ENCODE measurements around the gene OSM. TPM values are rescaled to one million over a fixed set of nuclear protein-coding genes. Genes with fewer than 3 reads are reported as not detected.

Gene OSM
- total RNA-seq, 1 donor from 2014 or later, result not detected

DNA sequence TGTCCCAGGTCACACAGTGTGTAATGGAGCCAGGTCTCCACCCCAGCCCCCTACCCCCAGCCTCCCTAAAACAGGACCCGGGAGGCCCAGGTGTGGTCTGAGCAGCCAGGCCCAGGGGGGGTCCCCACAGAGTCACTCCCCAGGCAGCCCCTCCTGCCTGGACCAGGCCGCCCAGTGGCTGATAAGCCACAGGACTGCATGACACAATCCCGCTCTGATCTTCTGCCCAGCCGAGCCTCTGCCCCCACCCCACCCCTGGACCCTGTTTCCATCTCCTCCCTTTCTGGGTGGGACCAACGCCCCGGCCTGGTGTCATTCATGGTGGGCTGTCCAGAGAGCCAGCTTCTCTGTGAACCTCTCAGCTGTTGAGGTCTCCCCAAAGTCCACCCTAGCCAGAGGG lies 12.3 kb downstream of the OSM start:
- TF ChIP-seq, protein P1, sequence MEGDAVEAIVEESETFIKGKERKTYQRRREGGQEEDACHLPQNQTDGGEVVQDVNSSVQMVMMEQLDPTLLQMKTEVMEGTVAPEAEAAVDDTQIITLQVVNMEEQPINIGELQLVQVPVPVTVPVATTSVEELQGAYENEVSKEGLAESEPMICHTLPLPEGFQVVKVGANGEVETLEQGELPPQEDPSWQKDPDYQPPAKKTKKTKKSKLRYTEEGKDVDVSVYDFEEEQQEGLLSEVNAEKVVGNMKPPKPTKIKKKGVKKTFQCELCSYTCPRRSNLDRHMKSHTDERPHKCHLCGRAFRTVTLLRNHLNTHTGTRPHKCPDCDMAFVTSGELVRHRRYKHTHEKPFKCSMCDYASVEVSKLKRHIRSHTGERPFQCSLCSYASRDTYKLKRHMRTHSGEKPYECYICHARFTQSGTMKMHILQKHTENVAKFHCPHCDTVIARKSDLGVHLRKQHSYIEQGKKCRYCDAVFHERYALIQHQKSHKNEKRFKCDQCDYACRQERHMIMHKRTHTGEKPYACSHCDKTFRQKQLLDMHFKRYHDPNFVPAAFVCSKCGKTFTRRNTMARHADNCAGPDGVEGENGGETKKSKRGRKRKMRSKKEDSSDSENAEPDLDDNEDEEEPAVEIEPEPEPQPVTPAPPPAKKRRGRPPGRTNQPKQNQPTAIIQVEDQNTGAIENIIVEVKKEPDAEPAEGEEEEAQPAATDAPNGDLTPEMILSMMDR (IDR thresholded peaks at IDR 0.05), result no peak
- Mint-ChIP-seq H3K27me3 (ENCODE audit: unreplicated experiment) (no peaks in the 10 kb centered on the region), H3K9me3 (ENCODE audit: unreplicated experiment) (no peaks in the 10 kb centered on the region), H3K36me3 (ENCODE audit: unreplicated experiment) (no peaks in the 10 kb centered on the region), H3K4me3 (ENCODE audit: unreplicated experiment) (no peak overlapping the region), H3K4me1 (ENCODE audit: unreplicated experiment) (peaks cover 47% of the 10 kb centered on the region), H3K27ac (ENCODE audit: unreplicated experiment) (no peak overlapping the region)
- DNase-seq (ENCODE audit: extremely low spot score, unreplicated experiment), result no peak

DNA sequence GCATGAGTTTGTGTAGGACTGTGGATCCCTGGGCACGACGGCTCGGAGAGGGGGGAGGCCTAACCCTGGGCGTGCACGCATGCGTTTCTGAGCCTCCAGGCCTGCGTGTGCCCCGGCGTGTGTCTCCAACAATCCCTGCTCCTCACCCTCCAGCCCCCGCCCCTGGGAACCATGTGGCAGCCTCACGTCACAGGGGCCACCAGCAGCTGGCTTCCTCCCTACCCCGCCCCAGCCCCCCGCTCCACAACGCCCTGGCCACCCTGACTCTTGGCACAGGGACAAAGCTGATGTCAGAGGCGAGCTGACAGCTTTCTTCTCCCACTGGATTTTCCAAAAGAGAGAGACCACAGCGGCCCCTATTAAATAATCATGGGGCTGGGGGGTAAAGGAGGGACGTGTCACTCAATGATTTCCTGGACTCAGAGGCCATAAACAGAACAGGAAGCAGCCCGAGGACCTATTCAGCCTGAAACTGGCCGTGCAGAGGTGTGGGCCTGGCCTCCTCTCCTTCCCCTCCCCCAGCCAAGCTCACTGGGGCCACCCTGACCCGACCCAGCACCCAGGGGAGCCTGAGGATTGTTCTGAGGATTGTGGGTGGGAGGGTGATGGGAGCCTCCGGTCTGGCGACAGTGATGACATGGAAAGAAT lies 13.3 kb downstream of the OSM start:
- TF ChIP-seq, protein P1 (IDR thresholded peaks at IDR 0.05), result no peak
- Mint-ChIP-seq H3K9me3 (ENCODE audit: unreplicated experiment) (no peaks in the 10 kb centered on the region), H3K4me3 (ENCODE audit: unreplicated experiment) (no peak overlapping the region), H3K4me1 (ENCODE audit: unreplicated experiment) (peaks cover 55% of the 10 kb centered on the region), H3K36me3 (ENCODE audit: unreplicated experiment) (no peaks in the 10 kb centered on the region), H3K27ac (ENCODE audit: unreplicated experiment) (peak overlapping the region; percentile 84), H3K27me3 (ENCODE audit: unreplicated experiment) (no peaks in the 10 kb centered on the region)
- DNase-seq (ENCODE audit: extremely low spot score, unreplicated experiment), result no peak

DNA sequence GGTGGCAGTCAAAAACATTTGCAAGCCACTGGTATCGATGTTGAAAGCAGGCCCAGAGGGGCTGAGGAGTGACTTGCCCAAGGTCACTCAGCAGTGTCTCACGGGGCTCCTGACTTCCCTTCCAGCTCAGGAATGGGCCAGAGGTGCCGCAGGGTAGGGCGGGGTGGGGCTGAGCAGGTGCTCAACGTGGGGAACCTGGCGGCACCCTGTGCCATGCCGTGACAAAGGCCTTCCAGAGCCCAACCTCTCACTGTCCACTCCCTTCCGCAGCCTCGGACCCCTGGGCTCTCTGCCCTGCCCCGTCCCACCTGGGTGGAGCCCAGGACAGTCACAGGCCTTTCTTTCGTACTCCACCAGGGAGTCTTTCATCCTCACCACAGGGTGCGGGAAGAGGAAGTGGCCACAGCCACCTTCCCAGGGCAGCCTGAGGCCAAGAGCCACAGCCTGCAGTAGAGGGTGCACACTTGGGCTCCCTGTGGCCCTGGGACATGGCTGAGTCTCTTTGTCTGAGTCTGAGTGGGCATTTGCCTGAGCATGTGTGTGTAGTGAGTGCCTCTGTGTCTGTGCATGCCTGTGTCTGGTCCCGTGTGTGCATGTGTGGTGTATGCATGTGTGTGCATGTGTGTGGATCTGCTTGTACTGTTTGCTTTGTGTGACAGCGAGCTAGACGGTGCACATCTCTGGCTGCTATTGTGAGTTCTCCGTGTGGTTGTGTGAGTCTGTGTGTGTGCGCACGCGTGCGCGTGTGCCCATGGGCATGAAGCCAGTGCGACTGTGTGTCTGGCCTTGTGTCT lies 14.0 kb downstream of the OSM start:
- TF ChIP-seq, protein P1 (IDR thresholded peaks at IDR 0.05), result no peak
- Mint-ChIP-seq H3K4me1 (ENCODE audit: unreplicated experiment) (peaks cover 61% of the 10 kb centered on the region), H3K27me3 (ENCODE audit: unreplicated experiment) (no peaks in the 10 kb centered on the region), H3K4me3 (ENCODE audit: unreplicated experiment) (no peak overlapping the region), H3K27ac (ENCODE audit: unreplicated experiment) (peak overlapping the region; percentile 84), H3K36me3 (ENCODE audit: unreplicated experiment) (no peaks in the 10 kb centered on the region), H3K9me3 (ENCODE audit: unreplicated experiment) (no peaks in the 10 kb centered on the region)
- DNase-seq (ENCODE audit: extremely low spot score, unreplicated experiment), result no peak

DNA sequence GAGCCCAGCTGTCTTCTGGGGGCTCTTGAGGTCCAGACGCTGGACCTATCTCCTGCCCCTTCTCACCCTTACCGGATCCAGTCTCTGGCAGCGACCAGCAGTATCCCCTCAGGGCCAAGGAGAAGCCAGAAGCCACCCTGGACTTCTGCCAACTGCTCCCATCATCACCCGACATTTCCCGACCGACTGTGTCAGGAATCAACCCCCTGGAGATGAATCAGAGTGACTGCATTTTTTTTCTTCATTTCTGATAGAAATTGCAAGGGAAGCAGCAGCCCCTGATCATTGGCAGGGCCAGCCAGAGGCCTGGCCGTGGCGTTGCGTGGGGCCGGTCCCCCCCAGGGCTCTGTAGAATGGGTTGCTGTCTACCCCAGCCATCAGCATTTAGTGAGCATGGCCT lies 14.9 kb downstream of the OSM start:
- H3K9me3 Mint-ChIP-seq (ENCODE audit: unreplicated experiment), result no peaks in the 10 kb centered on the region
- H3K4me3 Mint-ChIP-seq (ENCODE audit: unreplicated experiment), result no peak overlapping the region
- H3K27me3 Mint-ChIP-seq (ENCODE audit: unreplicated experiment), result no peaks in the 10 kb centered on the region
- peaks cover 68% of the 10 kb centered on the region for H3K4me1 Mint-ChIP-seq (ENCODE audit: unreplicated experiment)
- H3K27ac Mint-ChIP-seq (ENCODE audit: unreplicated experiment), result peak overlapping the region; percentile 79
- no peaks in the 10 kb centered on the region for H3K36me3 Mint-ChIP-seq (ENCODE audit: unreplicated experiment)
- TF ChIP-seq, protein P1 (IDR thresholded peaks at IDR 0.05), result no peak
- DNase-seq (ENCODE audit: extremely low spot score, unreplicated experiment), result no peak

DNA sequence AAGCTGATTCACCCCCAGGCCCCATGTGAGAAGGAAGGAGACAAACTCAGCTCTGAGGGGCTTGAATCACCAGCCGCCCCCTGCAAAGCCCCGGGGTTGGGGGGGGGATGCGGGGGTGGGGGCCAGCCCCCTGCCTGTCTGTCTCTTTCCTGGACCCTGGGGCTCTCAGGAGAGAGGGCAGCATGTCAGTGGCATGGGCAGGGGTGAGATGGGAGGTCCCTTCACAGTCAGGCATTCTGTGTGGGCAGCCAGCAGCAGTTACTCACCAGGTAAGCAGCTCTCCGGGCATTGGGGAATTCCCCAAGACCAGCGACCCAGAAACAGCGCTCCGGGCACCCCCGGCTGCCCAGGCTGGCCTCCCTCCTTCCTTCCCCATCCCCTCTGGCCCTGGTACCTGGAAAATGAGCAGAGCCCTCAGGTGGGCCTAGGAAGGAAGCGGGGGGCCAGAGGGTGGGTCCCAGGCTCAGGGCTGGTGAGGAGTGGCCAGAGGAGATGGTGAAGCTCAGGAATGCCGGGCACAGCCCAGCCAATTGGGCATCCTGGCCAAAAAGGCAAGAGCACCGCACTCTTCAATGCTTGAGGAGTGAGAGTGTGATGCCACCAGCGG lies 15.9 kb downstream of the OSM start:
- Mint-ChIP-seq H3K4me1 (ENCODE audit: unreplicated experiment) (peaks cover 71% of the 10 kb centered on the region), H3K27ac (ENCODE audit: unreplicated experiment) (peak overlapping the region; percentile 79), H3K36me3 (ENCODE audit: unreplicated experiment) (no peaks in the 10 kb centered on the region), H3K9me3 (ENCODE audit: unreplicated experiment) (no peaks in the 10 kb centered on the region), H3K27me3 (ENCODE audit: unreplicated experiment) (no peaks in the 10 kb centered on the region), H3K4me3 (ENCODE audit: unreplicated experiment) (no peak overlapping the region)
- no peak for DNase-seq (ENCODE audit: extremely low spot score, unreplicated experiment)
- TF ChIP-seq, protein P1 (IDR thresholded peaks at IDR 0.05), result no peak
